Midbrain (tissue), 1 donor: Measurements from ENCODE around the gene NDUFV1.
A peak's percentile ranks its signal among the peaks of the same experiment; 100 is the strongest.
"Not testable (repeated sequence)": the region's sequence is repeated elsewhere in the genome, so short reads cannot be mapped to it uniquely, and the experiment has no call there.

Experiments used
- DNase-seq: peaks from one replicate; lab custom pipeline; 2025; lab: John Stamatoyannopoulos, UW

The NDUFV1 gene

DNA sequence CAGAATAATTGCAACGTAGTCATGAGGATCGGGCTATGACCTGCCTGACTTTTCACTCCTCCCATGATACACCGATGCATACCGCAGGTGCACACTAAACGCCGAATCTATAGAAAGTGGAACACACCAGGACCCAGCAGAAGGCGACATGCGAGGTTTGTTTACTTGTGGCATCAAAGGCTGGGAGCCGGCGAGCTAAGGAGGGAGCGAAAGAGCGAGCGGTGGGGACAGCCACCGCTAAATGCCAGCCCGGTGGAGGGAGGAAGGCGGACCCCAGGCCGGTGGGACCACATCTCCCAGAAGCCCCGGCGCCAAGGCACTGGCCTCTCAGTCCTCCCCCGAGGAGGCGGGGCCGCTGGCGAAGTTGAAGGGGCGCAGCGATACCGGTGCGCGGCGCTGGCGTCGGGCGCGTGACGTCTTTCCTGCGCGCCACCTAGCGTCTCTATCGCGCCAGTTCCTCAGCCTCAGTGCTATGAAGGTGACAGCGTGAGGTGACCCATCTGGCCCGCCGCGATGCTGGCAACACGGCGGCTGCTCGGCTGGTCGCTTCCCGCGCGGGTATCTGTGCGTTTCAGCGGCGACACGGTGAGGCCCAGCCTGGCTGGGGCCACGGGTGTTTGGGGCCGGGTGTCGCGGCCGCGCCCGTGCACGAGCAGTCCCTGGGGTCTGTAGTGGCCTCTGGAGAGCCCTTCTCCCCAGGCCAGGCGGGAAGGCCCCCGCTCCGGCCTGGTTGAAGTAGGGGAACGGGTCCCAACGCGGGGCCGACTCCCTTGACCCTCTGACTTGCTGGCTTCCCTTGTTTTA, at the start of gene NDUFV1:
Gene NDUFV1 (plus strand): TSS at position 445 of the 804 bp plus-strand sequence. CDS start 69 bp downstream, at position 514.
- peak; percentile 97 for DNase-seq

DNA sequence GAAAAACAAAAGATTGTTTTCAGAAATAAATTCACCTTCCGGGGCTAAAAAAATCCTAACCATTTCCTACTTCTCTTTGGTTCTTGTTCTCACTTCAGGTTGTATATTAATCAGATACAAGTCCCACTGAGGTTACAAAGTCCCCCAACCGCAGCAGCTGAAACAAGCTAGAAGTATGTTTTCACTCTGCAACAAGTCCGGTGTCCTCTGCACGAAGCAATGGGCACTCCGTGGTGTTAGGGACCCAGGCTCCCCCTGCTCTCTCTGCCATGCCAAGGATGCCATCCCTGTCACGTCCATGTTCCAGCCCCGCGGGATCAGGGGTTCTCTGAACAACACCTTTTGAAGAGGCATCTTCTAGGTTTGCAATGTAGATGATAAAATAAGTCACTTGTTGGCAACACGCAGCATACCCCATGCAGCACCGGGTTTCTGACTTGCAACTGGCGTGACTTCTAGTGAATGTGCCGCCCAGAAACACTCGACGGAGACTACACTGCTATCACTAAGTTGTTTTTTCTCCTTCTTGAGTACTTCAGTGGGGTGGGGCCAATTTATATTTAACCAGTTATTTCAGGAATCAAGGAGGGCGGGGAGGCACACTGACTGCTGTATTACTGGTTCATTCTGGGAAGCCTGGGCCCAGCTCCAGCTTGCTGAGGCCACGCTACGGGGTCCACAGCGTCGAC, 48.5 kb upstream of the NDUFV1 start:
- no peak for DNase-seq

DNA sequence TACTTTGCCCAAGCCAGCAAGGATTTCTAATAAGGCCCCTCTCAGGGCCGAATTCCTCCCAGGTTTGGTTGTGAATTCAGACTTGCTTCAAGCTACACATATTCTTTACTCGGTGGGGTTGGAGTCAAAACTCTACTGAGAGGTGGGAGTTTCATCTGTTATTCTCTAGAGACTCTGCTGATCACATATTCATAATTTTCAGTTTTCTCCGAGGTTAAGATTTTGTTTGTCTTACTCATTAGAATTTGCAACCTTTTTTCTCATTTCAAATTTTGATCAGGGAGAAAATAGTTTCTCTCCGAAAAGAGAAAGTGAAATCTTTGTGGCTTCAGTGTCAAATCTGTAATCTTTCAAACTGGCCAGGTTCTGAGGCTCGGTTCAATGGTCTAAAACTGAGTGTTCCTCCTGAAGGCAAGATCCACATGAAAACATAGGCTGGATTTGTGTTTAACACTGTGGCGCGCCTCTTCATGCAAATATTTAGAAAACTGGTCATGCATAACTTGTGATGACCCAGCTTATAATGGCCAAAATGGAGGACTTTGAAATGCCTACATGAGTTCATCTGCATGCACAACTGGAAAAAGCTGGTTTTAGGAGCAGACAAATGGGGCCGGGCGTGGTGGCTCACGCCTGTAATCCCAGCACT, 44.6 kb upstream of the NDUFV1 start:
- DNase-seq: no peak

DNA sequence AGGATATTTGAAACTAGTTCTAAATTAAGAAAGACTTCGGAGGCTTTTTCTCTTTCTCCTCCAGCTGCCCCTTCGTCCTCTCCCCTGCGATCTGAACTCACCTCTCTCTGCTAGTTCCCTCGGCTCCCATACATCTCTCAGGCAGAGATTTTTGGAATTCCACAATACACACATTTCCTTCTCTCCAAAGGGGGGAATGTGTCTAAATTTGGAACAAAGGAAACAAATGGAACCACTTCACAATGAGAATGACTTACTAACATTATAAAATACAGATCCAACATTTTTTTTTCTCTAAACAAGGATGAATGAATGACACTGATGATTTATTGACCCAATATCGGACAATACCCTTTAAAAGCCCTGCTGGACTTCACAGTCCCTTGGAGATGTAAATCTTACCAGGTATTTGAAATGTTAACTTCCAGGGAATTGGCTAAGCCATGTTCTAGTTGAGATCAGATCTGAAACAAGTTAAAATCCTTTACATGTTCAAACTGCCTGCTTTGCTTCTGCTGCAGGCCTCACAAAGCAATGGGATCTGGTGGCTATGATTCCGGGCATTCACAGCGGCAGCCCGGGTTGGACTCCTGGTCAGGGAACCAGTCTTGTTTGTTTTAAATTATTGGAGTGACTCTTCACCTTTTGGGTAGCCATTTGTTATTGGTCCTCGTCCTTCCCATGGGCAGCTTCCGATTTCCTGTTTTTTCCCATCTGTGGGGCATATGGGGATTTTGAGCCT, 43.6 kb upstream of the NDUFV1 start:
- DNase-seq: no peak

DNA sequence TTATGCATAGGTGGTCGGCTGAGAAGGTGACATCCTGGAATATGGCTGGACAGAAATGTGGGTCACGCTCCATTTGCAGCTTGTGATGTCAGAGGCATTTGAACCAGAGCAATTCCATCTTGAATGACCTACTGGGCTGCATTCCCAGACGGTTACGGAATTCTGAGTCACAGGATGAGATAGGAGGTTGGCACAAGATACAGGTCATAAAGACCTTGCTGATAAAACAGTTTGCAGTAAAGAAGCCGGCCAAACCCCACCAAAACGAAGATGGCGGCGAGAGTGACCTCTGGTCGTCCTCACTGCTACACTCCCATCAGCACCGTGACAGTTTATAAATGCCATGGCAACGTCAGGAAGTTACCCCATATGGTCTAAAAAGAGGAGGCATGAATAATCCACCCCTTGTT, 43.0 kb upstream of the NDUFV1 start:
- DNase-seq: not testable (repeated sequence)

DNA sequence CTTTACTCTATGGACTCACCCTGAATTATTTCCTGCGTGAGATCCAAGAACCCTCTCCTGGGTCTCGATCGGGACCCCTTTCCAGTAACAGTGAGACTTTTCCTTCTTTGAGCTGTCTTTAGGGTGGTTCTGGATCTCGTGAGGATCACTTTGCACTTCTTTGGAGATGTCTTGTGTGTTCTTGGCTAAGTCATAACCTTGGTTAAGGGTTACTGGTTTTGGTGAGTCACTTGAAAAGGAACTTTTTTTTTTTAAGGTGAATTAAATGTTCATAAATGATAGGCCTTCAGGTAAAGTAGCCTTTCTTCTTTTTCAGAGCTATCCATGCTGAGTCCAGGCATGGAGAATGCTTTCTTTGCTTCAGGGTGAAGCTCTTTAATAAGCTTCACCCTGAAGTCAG, 42.5 kb upstream of the NDUFV1 start:
- DNase-seq: no peak

DNA sequence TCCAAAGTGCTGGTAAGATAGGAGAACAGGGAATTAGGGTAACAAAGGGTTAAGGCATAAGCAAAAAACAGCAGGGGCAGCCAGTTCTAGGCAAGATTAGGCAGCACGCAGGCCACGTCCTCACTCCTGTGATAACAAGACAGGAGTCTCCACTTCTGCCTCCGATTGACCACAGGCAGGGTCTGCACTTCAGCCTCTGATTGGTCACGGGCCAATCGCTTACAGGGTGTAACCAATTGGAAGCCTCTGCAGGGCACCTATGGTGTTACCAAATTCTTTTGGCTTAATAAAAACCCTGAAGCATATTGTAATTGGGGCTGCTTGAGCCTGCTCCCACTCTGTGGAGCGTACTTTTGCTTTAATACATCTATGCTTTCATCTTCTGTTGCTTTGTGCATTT, 35.3 kb upstream of the NDUFV1 start:
- DNase-seq: no peak

DNA sequence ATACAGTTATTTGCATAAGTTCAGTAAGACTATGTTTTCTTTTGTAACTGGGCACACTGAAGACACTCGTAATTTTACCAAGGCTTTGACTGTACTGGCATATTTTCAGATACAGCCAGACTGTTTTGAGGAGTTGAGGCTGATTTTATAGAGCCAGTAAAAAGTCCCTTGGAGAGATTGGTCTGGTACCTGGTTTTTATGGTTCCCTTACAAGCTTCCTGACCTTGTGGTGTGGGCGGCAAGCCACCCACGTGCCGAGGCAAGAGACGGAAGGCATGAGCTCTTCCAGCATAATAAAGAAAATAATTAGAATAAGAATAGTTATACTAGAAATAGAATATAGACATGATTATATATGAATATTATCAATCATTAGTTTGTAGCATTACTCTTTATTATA, 34.4 kb upstream of the NDUFV1 start:
- DNase-seq: no peak

DNA sequence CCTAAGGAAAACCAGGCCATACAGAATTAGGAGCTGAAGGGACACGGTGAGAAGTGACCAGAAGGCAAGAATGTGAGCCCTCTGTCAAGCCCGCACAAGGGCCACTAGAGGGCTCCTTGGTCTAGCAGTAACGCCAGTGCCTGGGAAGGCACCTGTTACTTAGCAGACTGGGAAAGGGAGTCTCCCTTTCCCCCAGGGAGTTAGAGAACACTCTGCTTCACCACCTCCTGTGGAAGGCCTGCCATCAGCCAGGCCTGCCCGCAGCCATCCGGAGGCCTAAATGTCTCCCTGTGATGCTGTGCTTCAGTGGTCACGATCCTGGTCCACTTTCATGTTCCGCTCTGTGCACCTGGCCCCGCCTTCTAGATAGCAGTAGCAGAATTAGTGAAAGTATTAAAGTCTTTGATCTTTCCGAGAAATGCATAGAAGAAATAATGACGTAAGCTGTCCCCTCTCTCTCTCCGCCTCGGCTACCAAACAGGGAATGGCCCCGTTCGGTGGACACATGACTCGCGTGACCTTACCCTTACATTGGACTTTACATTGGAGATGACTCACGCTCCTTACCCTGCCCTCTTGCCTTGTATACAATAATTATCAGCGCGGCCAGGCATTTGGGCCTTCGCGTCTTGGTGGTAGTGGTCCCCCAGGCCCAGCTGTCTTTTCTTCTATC, 33.9 kb upstream of the NDUFV1 start:
- peak; percentile 58 for DNase-seq

DNA sequence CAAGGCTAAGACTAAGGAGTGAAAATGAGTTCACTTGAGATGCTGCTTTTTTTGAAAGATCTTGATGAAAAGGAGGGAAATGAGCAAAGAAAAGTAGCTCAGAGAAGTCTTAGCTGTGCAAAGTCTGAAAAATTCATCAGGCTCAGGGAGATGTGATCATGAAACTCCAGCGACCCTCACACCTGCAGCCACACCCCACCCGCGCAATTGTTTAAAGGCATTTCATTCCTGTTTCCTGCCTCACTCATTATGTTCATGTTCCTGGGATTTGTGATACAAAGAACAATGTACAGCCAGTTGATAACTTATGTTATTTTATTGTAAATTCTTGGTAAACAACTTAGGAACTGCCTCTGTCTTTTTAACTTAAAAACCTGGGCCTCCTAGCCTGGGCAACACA, 31.8 kb upstream of the NDUFV1 start:
- DNase-seq: no peak

DNA sequence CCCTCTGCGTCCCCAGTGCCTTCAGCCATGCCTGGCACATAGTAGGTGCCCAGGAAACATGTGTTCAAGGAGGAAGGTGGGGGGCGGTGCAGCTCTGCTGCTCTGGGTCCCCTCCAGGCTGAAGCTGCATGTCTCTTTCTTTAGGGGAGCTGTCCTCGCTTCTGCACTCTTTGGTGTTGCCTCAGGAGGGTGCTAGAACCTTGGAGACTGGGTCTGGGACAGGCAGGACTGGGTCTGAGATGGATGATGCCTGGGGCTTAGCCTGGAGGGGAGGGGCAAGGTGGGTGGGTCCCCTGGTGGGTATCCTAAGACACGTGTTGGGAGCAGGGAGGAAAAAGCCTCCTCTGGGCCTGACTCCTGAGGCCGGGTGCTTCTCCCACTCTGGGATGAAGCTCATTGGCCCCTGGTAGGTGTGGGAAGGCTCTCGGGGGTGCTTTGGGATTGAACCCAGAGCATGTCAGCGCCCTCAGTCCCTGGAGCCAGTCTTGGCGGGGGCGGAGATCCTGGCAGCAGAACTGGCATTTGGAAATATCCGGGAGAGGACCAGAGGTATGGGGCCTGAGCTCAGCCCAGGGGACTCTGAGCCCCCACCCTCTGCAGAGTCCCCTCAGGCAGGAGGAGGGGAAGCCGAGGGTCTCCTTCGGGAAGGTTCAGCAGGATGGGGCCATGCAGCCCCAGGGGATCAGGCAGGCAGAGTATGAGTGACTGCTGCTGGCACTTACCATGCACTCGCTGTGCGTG, 29.8 kb upstream of the NDUFV1 start:
- DNase-seq: no peak

DNA sequence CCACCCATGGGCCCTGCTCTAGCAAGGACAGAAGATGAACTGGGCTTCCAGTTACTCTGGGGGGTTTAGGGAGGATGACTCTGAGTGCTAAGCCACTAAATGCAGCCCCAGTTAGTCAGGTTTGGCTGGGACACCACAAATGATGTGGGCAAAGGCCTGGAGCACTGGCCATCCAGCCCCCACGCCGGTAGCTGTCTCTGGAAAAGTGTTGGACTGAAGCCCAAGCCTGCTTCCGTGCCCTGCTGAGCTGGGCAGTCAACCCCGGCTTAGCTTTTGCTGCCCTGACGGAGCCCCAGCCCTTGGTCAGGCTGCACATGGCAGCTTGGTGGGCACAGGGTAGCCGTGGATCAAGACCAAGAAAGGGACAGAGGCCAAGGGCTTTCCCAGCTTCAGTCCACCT, 28.8 kb upstream of the NDUFV1 start:
- DNase-seq: no peak

DNA sequence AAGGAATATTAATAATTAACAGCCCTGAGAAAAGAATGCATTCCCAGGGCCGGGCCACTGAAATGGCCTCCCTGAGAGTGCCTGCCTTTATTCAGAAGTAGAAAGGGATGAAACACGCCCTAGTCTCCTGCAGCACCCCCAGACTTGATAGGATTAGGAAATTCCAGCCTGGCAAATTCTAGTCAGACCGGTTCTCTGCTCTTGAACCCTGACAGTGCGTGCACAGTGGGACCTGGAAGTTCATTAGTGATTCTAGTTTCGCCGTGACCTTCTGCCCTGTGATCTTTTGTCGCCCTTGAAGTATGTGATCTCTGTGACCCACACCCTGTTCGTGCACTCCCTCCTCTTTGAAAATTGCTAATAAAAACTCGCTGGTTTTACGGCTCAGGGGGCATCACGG, 25.3 kb upstream of the NDUFV1 start:
- no peak for DNase-seq

DNA sequence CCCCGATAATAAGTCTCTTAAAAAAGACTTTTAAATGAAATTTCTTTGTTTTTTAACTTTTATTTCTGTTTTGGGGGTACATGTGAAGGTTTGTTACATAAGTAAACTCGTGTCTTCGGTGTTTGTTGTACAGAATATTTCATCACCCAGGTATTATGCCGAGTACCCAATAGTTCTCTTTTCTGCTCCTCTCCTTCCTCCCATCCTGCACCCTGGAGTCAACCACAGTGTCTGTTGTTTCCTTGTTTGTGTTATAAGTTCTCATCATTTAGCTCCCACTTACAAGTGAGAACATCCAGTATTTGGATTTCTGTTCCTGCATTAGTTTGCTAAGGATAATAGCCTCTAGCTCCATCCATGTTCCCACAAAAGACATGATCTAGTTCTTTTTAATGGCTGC, 24.7 kb upstream of the NDUFV1 start:
- DNase-seq: no peak

DNA sequence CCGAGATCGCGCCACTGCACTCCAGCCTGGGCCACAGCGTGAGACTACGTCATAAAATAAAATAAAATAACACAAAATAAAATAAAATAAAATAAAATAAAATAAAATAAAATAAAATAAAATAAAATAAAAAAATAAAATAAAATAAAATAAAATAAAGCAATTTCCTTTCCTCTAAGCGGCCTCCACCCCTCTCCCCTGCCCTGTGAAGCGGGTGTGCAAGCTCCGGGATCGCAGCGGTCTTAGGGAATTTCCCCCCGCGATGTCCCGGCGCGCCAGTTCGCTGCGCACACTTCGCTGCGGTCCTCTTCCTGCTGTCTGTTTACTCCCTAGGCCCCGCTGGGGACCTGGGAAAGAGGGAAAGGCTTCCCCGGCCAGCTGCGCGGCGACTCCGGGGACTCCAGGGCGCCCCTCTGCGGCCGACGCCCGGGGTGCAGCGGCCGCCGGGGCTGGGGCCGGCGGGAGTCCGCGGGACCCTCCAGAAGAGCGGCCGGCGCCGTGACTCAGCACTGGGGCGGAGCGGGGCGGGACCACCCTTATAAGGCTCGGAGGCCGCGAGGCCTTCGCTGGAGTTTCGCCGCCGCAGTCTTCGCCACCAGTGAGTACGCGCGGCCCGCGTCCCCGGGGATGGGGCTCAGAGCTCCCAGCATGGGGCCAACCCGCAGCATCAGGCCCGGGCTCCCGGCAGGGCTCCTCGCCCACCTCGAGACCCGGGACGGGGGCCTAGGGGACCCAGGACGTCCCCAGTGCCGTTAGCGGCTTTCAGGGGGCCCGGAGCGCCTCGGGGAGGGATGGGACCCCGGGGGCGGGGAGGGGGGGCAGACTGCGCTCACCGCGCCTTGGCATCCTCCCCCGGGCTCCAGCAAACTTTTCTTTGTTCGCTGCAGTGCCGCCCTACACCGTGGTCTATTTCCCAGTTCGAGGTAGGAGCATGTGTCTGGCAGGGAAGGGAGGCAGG, 23.2 kb upstream of the NDUFV1 start, which contains the start of gene GSTP1:
Gene GSTP1 (plus strand): TSS at position 566 of the 958 bp plus-strand sequence. CDS start 32 bp downstream, at position 598.
- DNase-seq: peak; percentile 91

DNA sequence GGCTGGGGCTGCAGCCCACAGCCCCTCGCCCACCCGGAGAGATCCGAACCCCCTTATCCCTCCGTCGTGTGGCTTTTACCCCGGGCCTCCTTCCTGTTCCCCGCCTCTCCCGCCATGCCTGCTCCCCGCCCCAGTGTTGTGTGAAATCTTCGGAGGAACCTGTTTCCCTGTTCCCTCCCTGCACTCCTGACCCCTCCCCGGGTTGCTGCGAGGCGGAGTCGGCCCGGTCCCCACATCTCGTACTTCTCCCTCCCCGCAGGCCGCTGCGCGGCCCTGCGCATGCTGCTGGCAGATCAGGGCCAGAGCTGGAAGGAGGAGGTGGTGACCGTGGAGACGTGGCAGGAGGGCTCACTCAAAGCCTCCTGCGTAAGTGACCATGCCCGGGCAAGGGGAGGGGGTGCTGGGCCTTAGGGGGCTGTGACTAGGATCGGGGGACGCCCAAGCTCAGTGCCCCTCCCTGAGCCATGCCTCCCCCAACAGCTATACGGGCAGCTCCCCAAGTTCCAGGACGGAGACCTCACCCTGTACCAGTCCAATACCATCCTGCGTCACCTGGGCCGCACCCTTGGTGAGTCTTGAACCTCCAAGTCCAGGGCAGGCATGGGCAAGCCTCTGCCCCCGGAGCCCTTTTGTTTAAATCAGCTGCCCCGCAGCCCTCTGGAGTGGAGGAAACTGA, 22.4 kb upstream of the NDUFV1 start:
- peak; percentile 38 for DNase-seq

DNA sequence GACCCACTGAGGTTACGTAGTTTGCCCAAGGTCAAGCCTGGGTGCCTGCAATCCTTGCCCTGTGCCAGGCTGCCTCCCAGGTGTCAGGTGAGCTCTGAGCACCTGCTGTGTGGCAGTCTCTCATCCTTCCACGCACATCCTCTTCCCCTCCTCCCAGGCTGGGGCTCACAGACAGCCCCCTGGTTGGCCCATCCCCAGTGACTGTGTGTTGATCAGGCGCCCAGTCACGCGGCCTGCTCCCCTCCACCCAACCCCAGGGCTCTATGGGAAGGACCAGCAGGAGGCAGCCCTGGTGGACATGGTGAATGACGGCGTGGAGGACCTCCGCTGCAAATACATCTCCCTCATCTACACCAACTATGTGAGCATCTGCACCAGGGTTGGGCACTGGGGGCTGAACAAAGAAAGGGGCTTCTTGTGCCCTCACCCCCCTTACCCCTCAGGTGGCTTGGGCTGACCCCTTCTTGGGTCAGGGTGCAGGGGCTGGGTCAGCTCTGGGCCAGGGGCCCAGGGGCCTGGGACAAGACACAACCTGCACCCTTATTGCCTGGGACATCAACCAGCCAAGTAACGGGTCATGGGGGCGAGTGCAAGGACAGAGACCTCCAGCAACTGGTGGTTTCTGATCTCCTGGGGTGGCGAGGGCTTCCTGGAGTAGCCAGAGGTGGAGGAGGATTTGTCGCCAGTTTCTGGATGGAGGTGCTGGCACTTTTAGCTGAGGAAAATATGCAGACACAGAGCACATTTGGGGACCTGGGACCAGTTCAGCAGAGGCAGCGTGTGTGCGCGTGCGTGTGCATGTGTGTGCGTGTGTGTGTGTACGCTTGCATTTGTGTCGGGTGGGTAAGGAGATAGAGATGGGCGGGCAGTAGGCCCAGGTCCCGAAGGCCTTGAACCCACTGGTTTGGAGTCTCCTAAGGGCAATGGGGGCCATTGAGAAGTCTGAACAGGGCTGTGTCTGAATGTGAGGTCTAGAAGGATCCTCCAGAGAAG, 21.6 kb upstream of the NDUFV1 start:
- DNase-seq: no peak

DNA sequence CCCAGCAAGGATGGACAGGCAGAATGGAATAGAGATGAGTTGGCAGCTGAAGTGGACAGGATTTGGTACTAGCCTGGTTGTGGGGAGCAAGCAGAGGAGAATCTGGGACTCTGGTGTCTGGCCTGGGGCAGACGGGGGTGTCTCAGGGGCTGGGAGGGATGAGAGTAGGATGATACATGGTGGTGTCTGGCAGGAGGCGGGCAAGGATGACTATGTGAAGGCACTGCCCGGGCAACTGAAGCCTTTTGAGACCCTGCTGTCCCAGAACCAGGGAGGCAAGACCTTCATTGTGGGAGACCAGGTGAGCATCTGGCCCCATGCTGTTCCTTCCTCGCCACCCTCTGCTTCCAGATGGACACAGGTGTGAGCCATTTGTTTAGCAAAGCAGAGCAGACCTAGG, 20.8 kb upstream of the NDUFV1 start:
- DNase-seq: no peak
